ENCODE data around the gene SESN1.

The SESN1 gene

DNA sequence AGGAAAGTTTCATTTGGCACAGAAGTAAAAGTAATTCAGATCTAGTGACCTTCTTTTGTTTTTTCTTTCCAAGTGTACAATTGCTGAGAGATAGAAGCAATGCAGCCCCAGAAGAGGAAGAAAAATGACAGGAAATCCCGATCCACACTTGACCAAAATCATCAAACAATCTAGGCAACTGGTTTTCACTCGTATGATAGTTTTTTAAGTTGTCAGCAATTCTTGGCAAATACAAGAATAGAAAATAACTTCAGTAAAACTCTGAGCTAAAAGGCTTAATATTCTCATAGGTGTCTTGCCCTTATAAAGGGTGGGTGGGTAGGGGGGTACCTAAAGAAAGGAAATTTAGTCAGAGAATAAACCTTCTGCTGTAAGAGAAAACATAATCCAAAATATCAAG, 36.0 kb downstream of the SESN1 start:
- TF ChIP-seq, protein P1, sequence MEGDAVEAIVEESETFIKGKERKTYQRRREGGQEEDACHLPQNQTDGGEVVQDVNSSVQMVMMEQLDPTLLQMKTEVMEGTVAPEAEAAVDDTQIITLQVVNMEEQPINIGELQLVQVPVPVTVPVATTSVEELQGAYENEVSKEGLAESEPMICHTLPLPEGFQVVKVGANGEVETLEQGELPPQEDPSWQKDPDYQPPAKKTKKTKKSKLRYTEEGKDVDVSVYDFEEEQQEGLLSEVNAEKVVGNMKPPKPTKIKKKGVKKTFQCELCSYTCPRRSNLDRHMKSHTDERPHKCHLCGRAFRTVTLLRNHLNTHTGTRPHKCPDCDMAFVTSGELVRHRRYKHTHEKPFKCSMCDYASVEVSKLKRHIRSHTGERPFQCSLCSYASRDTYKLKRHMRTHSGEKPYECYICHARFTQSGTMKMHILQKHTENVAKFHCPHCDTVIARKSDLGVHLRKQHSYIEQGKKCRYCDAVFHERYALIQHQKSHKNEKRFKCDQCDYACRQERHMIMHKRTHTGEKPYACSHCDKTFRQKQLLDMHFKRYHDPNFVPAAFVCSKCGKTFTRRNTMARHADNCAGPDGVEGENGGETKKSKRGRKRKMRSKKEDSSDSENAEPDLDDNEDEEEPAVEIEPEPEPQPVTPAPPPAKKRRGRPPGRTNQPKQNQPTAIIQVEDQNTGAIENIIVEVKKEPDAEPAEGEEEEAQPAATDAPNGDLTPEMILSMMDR (IDR thresholded peaks at IDR 0.05; ENCODE audit: extremely low read depth, missing control alignments) = no peak
- DNase-seq (ENCODE audit: low spot score) = no peak

DNA sequence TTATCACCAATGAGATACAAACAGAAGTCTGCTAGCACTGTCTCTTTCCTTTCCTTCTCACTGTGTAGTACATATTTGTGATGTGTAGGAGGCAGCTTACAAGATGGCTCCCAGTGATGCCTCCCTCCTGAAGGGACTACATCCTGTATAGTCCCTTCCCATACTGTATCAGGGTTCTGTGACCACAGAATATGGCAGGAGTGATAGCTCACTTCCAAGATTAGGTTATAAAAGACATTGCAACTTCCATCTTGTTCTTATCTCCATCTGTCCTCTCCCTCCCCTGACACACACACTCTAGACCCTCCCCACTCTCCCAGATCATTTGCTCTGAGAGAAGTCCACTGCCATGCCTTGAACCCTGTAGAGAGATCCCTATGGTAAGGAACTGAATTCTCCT, 38.0 kb downstream of the SESN1 start:
- DNase-seq (ENCODE audit: low spot score) = no peak
- TF ChIP-seq, protein P1 (IDR thresholded peaks at IDR 0.05; ENCODE audit: extremely low read depth, missing control alignments) = no peak

DNA sequence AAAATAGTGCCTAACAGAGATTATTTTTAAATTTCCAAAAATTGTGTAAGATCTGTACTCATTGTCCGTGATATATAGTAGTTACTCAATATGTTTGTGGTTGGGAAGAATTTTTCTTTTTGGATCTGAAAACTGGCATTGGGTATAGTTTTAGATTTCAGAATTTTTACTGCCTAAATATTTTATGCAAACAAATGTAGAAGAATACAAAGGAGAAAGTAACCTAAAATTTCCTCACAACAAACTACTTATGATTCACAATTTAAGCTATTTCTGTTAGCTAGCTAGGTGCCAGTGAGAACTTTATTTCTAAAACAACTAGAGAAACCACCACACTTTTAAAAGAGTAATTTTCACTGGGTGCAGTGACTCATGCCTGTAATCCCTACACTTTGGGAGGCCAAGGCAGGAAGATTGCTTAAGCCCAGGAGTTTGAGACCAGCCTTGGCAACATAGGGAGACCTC, 38.8 kb downstream of the SESN1 start:
- TF ChIP-seq, protein P1 (IDR thresholded peaks at IDR 0.05; ENCODE audit: extremely low read depth, missing control alignments) = no peak
- DNase-seq (ENCODE audit: low spot score) = no peak

DNA sequence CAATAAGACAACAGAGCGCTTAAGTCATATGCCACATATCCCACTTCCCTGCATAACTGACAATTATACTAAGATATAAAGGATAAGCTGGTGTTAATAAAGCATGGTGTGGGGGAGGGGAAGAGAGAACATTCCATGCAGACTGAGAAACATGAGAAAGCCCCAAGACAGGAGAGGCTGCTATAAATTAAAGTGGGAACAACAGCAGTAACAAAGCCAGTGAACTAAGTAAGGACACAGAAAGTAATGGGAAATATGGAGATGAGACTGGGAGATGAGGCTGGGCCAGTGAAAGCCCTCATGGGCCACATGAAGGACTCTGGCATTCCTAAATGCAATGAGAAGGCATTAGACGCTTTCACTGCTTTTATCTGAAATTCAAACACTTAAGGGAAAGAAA, 41.3 kb downstream of the SESN1 start:
- TF ChIP-seq, protein P1 (IDR thresholded peaks at IDR 0.05; ENCODE audit: extremely low read depth, missing control alignments) = no peak
- DNase-seq (ENCODE audit: low spot score) = no peak

DNA sequence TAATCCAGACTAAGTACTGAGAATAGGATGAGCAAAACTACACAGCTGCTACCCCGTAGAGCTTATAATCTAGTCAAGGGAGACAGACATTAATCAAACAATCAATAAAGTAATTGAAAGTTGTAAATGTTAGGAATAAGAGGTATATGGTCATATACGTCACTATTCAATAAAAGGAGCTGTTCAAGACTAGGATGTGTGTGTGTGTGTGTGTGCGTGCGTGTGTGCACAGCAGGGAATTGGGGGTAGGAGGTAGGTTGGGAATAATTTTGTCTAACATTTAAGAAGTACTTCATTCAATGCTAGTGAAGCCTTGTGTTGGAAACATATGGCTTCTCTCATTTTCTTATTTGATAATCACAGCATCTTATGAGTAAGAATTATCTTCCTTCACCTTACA, 41.8 kb downstream of the SESN1 start:
- DNase-seq (ENCODE audit: low spot score) = no peak
- TF ChIP-seq, protein P1 (IDR thresholded peaks at IDR 0.05; ENCODE audit: extremely low read depth, missing control alignments) = no peak

DNA sequence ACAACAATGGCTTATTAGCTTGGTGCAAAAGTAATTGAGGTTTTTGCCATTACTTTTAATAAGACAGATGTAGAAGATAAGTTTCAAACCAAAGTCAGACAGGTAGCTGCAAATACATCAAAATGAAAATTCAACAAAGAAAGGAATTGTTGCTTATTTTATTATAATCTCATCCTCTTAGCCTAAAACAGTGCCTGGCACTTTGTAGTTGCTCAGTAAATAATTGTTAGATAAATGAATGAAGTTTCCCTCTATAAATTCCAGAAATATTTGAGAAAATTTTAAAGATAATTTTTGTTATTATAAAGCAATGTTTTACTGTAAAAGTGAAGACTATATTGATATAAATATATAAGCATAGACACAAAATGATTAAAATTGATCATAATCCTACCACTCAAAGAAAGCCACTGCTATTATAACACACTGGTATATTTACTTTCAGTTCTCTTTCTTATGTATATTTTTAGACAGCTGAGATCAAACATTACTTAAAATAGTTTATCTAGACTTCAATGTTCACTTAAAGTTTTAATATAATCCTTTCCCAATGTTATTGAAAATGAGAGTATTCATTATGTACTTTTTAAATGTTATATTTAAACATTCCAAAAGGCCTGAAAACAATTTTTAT, 42.5 kb downstream of the SESN1 start:
- no peak for DNase-seq (ENCODE audit: low spot score)
- TF ChIP-seq, protein P1 (IDR thresholded peaks at IDR 0.05; ENCODE audit: extremely low read depth, missing control alignments) = no peak

DNA sequence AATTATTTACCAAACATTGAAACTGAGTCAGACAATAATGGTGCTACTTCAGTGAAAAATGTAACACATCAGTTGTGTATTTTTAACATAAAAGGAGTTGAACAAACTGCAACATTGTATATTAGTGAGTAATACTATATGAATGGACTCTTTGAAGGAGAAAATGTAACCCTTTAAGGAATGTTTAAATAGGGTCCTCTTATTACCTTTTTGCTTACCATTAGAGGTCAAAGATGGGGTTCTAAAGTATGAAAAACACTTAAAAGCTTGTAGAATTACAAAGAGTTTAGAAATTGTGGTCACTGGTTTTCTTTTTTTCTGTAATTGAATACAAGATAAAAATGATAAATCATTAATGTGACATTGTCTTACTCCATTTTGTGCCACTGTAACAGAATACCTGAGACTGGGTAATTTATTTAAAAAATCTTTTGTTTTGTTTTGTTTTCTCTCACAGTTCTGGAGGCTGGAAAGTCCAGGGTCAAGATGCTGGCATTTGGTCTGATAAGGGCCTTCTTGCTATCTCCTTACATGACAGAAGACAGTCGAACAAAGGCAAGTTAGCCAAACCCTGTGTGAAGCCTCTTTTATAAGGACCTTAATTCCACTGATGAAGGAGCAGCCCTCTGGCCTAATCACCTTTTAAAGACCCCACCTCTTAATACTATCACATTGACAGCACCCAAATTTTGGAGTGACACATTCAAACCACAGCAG, 43.2 kb downstream of the SESN1 start:
- TF ChIP-seq, protein P1 (IDR thresholded peaks at IDR 0.05; ENCODE audit: extremely low read depth, missing control alignments) = no peak
- no peak for DNase-seq (ENCODE audit: low spot score)

Data from GM20000 (cell line).